ENCODE measurements around the gene ACADS.

ACADS gene

DNA sequence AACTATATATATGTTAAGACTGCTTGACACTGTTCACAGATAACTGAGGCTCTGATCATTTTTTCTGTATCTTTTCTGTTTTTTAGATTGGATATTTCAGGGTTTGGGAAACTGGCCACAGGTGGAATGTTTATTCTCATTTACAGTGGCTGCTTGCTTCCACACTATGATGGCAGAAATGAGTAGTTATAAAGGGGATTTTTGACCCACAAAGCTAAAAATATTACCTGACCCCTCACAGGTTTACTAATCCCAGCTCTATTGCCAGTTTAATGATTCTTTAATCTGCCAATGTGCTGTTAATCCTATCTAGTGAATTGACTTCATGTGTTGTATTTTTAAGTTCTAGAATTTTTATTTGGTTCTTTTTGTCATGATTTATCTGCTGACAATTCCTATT is 29.6 kb downstream of the ACADS start:
- Histone ChIP-seq H3K9ac (ENCODE audit: low read length) (no peak overlapping the region), H4K20me1 (ENCODE audit: insufficient read depth, low read length) (no peaks in the 10 kb centered on the region), H3F3A (ENCODE audit: insufficient read depth, low read length) (no peaks in the 10 kb centered on the region), H2AFZ (ENCODE audit: low read length) (no peak overlapping the region), H3K79me2 (ENCODE audit: low read length) (no peaks in the 10 kb centered on the region), H3K36me3 (replicated peaks; ENCODE audit: insufficient read depth, low read length) (no peaks in the 10 kb centered on the region), H3K9me2 (replicated peaks; ENCODE audit: insufficient read depth, low read length) (no peaks in the 10 kb centered on the region), H3K4me1 (ENCODE audit: low read length) (no peaks in the 10 kb centered on the region), H3K4me3 (ENCODE audit: low read length) (no peak overlapping the region), H3K4me2 (ENCODE audit: low read depth, low read length) (no peak overlapping the region), H3K27me3 (replicated peaks; ENCODE audit: insufficient read depth, low read length) (no peaks in the 10 kb centered on the region), H3K9me3 (replicated peaks; ENCODE audit: insufficient read depth, low read length) (no peaks in the 10 kb centered on the region), H3K27ac (ENCODE audit: low read length) (no peak overlapping the region)
- no peak for TF ChIP-seq EZH2phosphoT487 (IDR thresholded peaks at IDR 0.05; ENCODE audit: low read length)
- no peak for TF ChIP-seq EZH2 (optimal IDR thresholded peaks at IDR 0.05; ENCODE audit: low read depth, low read length)
- TF ChIP-seq, protein P1, sequence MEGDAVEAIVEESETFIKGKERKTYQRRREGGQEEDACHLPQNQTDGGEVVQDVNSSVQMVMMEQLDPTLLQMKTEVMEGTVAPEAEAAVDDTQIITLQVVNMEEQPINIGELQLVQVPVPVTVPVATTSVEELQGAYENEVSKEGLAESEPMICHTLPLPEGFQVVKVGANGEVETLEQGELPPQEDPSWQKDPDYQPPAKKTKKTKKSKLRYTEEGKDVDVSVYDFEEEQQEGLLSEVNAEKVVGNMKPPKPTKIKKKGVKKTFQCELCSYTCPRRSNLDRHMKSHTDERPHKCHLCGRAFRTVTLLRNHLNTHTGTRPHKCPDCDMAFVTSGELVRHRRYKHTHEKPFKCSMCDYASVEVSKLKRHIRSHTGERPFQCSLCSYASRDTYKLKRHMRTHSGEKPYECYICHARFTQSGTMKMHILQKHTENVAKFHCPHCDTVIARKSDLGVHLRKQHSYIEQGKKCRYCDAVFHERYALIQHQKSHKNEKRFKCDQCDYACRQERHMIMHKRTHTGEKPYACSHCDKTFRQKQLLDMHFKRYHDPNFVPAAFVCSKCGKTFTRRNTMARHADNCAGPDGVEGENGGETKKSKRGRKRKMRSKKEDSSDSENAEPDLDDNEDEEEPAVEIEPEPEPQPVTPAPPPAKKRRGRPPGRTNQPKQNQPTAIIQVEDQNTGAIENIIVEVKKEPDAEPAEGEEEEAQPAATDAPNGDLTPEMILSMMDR (IDR thresholded peaks at IDR 0.05; ENCODE audit: low read length): no peak
- DNase-seq: no peak

GRCh38 chr12:120757226-120757742 is 31.7 kb downstream of the ACADS start:
- no peaks in the 10 kb centered on the region for H3K9me2 ChIP-seq (replicated peaks; ENCODE audit: insufficient read depth, low read length)
- TF ChIP-seq EZH2phosphoT487 (IDR thresholded peaks at IDR 0.05; ENCODE audit: low read length) (no peak), EZH2 (optimal IDR thresholded peaks at IDR 0.05; ENCODE audit: low read depth, low read length) (no peak)
- TF ChIP-seq, protein P1 (IDR thresholded peaks at IDR 0.05; ENCODE audit: low read length): no peak
- H3K4me2 ChIP-seq (ENCODE audit: low read depth, low read length): no peak overlapping the region
- H3K79me2 ChIP-seq (ENCODE audit: low read length): no peaks in the 10 kb centered on the region
- H3K9ac ChIP-seq (ENCODE audit: low read length): no peak overlapping the region
- H3K4me3 ChIP-seq (ENCODE audit: low read length): no peak overlapping the region
- no peak overlapping the region for H3K27ac ChIP-seq (ENCODE audit: low read length)
- no peak for DNase-seq
- H3F3A ChIP-seq (ENCODE audit: insufficient read depth, low read length): no peaks in the 10 kb centered on the region
- no peaks in the 10 kb centered on the region for H3K36me3 ChIP-seq (replicated peaks; ENCODE audit: insufficient read depth, low read length)
- H2AFZ ChIP-seq (ENCODE audit: low read length): no peak overlapping the region
- H4K20me1 ChIP-seq (ENCODE audit: insufficient read depth, low read length): no peaks in the 10 kb centered on the region
- H3K27me3 ChIP-seq (replicated peaks; ENCODE audit: insufficient read depth, low read length): no peaks in the 10 kb centered on the region
- no peaks in the 10 kb centered on the region for H3K4me1 ChIP-seq (ENCODE audit: low read length)
- H3K9me3 ChIP-seq (replicated peaks; ENCODE audit: insufficient read depth, low read length): no peaks in the 10 kb centered on the region

- no peak overlapping the region for H3K4me3 ChIP-seq (ENCODE audit: low read length)
- H3K79me2 ChIP-seq (ENCODE audit: low read length): no peaks in the 10 kb centered on the region
- no peak for DNase-seq
- TF ChIP-seq EZH2phosphoT487 (IDR thresholded peaks at IDR 0.05; ENCODE audit: low read length): no peak
- TF ChIP-seq, protein P1 (IDR thresholded peaks at IDR 0.05; ENCODE audit: low read length): no peak
- no peak for TF ChIP-seq EZH2 (optimal IDR thresholded peaks at IDR 0.05; ENCODE audit: low read depth, low read length)
- H3K4me1 ChIP-seq (ENCODE audit: low read length): no peaks in the 10 kb centered on the region
- no peaks in the 10 kb centered on the region for H3K27me3 ChIP-seq (replicated peaks; ENCODE audit: insufficient read depth, low read length)
- no peak overlapping the region for H2AFZ ChIP-seq (ENCODE audit: low read length)
- H4K20me1 ChIP-seq (ENCODE audit: insufficient read depth, low read length): no peaks in the 10 kb centered on the region
- H3F3A ChIP-seq (ENCODE audit: insufficient read depth, low read length): no peaks in the 10 kb centered on the region
- H3K9ac ChIP-seq (ENCODE audit: low read length): no peak overlapping the region
- H3K36me3 ChIP-seq (replicated peaks; ENCODE audit: insufficient read depth, low read length): no peaks in the 10 kb centered on the region
- no peak overlapping the region for H3K27ac ChIP-seq (ENCODE audit: low read length)
- no peak overlapping the region for H3K4me2 ChIP-seq (ENCODE audit: low read depth, low read length)
- H3K9me3 ChIP-seq (replicated peaks; ENCODE audit: insufficient read depth, low read length): no peaks in the 10 kb centered on the region
- H3K9me2 ChIP-seq (replicated peaks; ENCODE audit: insufficient read depth, low read length): no peaks in the 10 kb centered on the region
These were observed 32.3 kb downstream of the ACADS start for GRCh38 chr12:120757949-120758348.

Measured in MM.1S (cell line).